ENCODE measurements around the gene CCT6B.

DNA sequence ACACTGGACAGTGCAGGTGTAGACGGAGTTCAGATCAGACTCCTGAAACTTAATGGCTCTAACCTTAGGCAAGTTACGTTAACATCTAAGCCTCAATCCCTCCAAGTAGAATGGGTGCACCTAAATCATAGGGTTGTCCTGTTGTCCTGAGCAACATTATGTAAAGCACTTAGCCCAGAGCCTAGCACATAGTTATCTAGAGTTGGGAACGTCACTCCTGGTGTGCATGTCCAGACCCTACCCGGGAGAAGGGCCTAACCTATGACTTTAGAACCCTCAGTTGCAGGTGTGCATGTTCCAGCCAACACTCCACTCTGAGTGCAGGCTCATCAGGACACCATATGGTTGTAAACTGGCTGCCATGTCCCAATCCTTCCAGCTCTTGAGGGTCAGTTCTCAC is 45.1 kb upstream of the CCT6B start:
- TF ChIP-seq CTCF (conservative IDR thresholded peaks at IDR 0.05; ENCODE audit: low read depth, low read length), result no peak
- no peak for TF ChIP-seq EZH2 (IDR thresholded peaks at IDR 0.05; ENCODE audit: borderline replicate concordance, low read depth, low read length, poor library complexity, severe bottlenecking)

Measured in A673 (cell line).